Naive thymus-derived CD8-positive, alpha-beta T cell (primary cell): ENCODE results near the gene CALR. TPM values are rescaled to one million over a fixed set of nuclear protein-coding genes. Genes with fewer than 3 reads are reported as not detected.

Experiments
- ATAC-seq, 2 donors: fragments of 150-1000 bp; cut with Tn5 transposase in 1 of 2; sonication (Bioruptor Pico), chemical (Tn5 transposase) in 1 of 2; 1 replicate in 1 of 2; 2 replicates in 1 of 2; pipeline ENCODE4 v1.10.0; 2021; ENCODE audit warnings: mild to moderate bottlenecking in 2 of 2, moderate library complexity in 2 of 2
- POLR2A ChIA-PET: fragments of 350-600 bp; sonication (Branson Sonifier 250); formaldehyde crosslinking; loops from one replicate; lab custom pipeline; 2021; ENCODE audit warnings: antibody characterized with exemption; lab: Charles Lee
- DNase-seq, 10 donors: peaks; one replicate each; pipeline versions ENCODE4 v3.0.0 to v3.0.0-alpha.2; 2020 to 2022
- H3K27ac Mint-ChIP-seq, 10 donors: one replicate each; pipeline ENCODE4 v1.8.0; 2020 to 2022; ENCODE audit warnings: mild to moderate bottlenecking in 10 of 10, mixed read lengths in 10 of 10, moderate library complexity in 4 of 10, inconsistent platforms in 1 of 10
- H3K27me3 Mint-ChIP-seq, 5 donors: one replicate each; pipeline ENCODE4 v1.8.0; 2021 to 2022; ENCODE audit warnings: mixed read lengths in 5 of 5
- H3K36me3 Mint-ChIP-seq, 3 donors: one replicate each; pipeline ENCODE4 v1.8.0; 2020 to 2022; ENCODE audit warnings: mixed read lengths in 3 of 3, mild to moderate bottlenecking in 2 of 3, inconsistent platforms in 1 of 3
- H3K4me1 Mint-ChIP-seq, 4 donors: one replicate each; pipeline ENCODE4 v1.8.0; 2021 to 2022; ENCODE audit warnings: mixed read lengths in 4 of 4
- H3K4me3 Mint-ChIP-seq, 10 donors: one replicate each; pipeline ENCODE4 v1.8.0; 2020 to 2022; ENCODE audit warnings: mild to moderate bottlenecking in 10 of 10, mixed read lengths in 10 of 10, moderate library complexity in 6 of 10, inconsistent platforms in 1 of 10
- H3K9me3 Mint-ChIP-seq, 9 donors: one replicate each; pipeline ENCODE4 v1.8.0; 2020 to 2022; ENCODE audit warnings: mixed read lengths in 9 of 9, mild to moderate bottlenecking in 3 of 9, inconsistent platforms in 1 of 9, moderate library complexity in 1 of 9
- microRNA-seq: library from miRNA; unstranded; fragments of <30 nt; microRNA quantifications from one replicate; pipeline ENCODE4 v1.2.0, GENCODE V29; 2022; ENCODE audit warnings: borderline microRNAs expressed
- polyA plus RNA-seq, 3 donors: library from polyadenylated mRNA; unstranded; fragments of 300-500 nt; fragmentation: Illumina TruSeq; gene quantifications; one replicate each; pipeline ENCODE4 v1.2.3, GENCODE V29; 2021
- total RNA-seq, 8 experiments: library from RNA in 2 of 8; stranded (reverse) in 2 of 8; gene quantifications; one replicate each; pipeline ENCODE4 v1.2.3 and lab custom pipeline; 2021 to 2026

The CALR gene
- total and polyA plus RNA-seq, 5 experiments from 2014 or later = 135 to 463 (median 190) TPM

DNA sequence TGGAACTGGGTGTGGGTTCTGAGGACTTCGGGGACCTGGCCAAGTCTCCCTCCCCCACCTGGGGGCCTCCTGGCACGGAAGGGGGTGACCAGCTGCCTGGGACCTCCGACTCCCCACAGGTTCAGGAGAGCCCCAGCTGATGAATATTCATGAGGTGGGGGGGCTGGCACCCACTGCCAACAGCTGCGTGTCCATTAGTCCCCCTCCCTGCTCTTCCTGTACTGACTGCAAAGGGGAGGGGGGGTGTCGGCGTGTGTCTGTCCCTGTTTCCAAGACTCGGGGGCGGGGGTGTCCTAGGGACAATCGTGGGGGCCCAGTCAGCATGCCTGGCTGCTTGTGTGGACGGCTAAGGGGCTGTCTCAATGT, 46.3 kb downstream of the CALR start:
- Mint-ChIP-seq H3K27ac (peak overlapping the region in 2 of 10 donors; percentile 81 to 87), H3K4me3 (peak overlapping the region in 1 of 10 donors; percentile 38), H3K4me1 (peaks cover 0 to 10% (median 2%) of the 10 kb centered on the region in 4 donors), H3K27me3 (peaks cover 0 to 10% (median 8%) of the 10 kb centered on the region in 5 donors), H3K9me3 (no peaks in the 10 kb centered on the region), H3K36me3 (no peaks in the 10 kb centered on the region)
- no peak for DNase-seq
- POLR2A ChIA-PET = interaction anchor here (1.1 kb wide), 1 partner anchor 78 kb away, joined by 4 read pairs; no protein-coding TSS in a partner anchor
- no peak for ATAC-seq

GRCh38 chr19:12985049-12985776, 46.8 kb downstream of the CALR start:
- peak overlapping the region in 2 of 10 donors; percentile 40 to 41 for H3K4me3 Mint-ChIP-seq
- peak overlapping the region in 6 of 10 donors; percentile 34 to 87 (median 53) for H3K27ac Mint-ChIP-seq
- H3K4me1 Mint-ChIP-seq = peaks cover 0 to 10% (median 2%) of the 10 kb centered on the region in 4 donors
- DNase-seq (peak in 1 of 10 donors; percentile 43), ATAC-seq (peak in 1 of 2 donors; percentile 18)
- H3K36me3 Mint-ChIP-seq = no peaks in the 10 kb centered on the region
- H3K27me3 Mint-ChIP-seq = peaks cover 0 to 10% (median 6%) of the 10 kb centered on the region in 5 donors
- no peaks in the 10 kb centered on the region for H3K9me3 Mint-ChIP-seq
- POLR2A ChIA-PET = interaction anchor here (0.8 to 1.2 kb wide), 2 partner anchors 72 to 76 kb away, joined by 3 to 5 read pairs; no protein-coding TSS in a partner anchor

- peak overlapping the region in 1 of 10 donors; percentile 20 for H3K27ac Mint-ChIP-seq
- H3K4me3 Mint-ChIP-seq = no peak overlapping the region
- H3K27me3 Mint-ChIP-seq = peaks cover 0 to 10% (median 5%) of the 10 kb centered on the region in 5 donors
- DNase-seq = no peak
- H3K9me3 Mint-ChIP-seq = no peaks in the 10 kb centered on the region
- POLR2A ChIA-PET = no interaction called here
- H3K36me3 Mint-ChIP-seq = no peaks in the 10 kb centered on the region
- peaks cover 0 to 10% (median 3%) of the 10 kb centered on the region in 4 donors for H3K4me1 Mint-ChIP-seq
- no peak for ATAC-seq
Measured at GRCh38 chr19:12986726-12987125, 48.3 kb downstream of the CALR start.

DNA sequence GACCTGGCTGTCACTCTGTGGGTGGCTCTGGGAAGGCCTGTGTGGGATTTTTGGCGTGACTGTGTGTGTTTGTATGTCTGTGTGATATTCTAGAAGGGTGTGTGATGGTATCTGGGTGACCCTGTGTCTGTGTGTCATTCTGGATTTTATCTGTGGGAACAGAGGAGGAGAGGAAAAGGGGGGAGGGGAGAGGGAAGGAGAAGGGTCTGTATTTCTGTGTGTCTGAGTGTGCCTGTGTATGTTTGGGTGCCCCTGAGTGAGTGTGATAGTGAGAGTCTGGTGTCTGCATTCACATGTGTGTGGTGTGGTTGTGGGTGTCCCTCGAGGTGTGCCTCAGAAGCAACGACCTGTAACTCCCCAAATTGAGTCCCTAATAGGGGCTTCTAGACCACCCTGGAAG, 48.8 kb downstream of the CALR start:
- DNase-seq (no peak), ATAC-seq (no peak)
- POLR2A ChIA-PET = no interaction called here
- Mint-ChIP-seq H3K4me1 (peaks cover 0 to 10% (median 3%) of the 10 kb centered on the region in 4 donors), H3K9me3 (no peaks in the 10 kb centered on the region), H3K27me3 (peaks cover 0 to 10% (median 5%) of the 10 kb centered on the region in 5 donors), H3K36me3 (no peaks in the 10 kb centered on the region), H3K4me3 (no peak overlapping the region), H3K27ac (peak overlapping the region in 3 of 10 donors; percentile 20 to 76 (median 65))

- peak overlapping the region in 1 of 10 donors; percentile 19 for H3K27ac Mint-ChIP-seq
- H3K4me1 Mint-ChIP-seq = peaks cover 0 to 10% (median 3%) of the 10 kb centered on the region in 4 donors
- POLR2A ChIA-PET = no interaction called here
- no peak overlapping the region for H3K4me3 Mint-ChIP-seq
- peaks cover 0 to 10% (median 5%) of the 10 kb centered on the region in 5 donors for H3K27me3 Mint-ChIP-seq
- H3K36me3 Mint-ChIP-seq = no peaks in the 10 kb centered on the region
- no peak for DNase-seq
- ATAC-seq = no peak
- H3K9me3 Mint-ChIP-seq = no peaks in the 10 kb centered on the region
Measured at GRCh38 chr19:12987781-12988180, 49.4 kb downstream of the CALR start.

DNA sequence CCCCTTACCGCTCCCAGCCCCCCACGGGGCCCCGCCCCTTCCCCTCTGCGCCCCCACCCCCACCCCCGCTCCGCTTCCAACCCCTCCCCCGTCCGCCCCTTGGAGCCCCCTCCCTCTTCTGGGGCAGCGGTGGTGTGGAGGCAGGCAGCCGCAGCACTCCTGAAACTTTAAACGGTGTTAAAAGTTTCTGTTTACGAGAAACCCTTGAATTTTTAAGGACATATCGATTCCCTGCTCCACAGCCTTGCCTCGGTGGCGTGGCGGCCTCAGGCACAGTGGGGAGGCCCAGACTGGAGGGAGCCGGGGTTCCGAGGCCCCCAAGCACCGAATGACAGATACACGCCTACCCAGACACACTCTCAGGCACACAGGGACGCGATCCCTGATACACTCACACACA, 52.0 kb downstream of the CALR start:
- H3K4me1 Mint-ChIP-seq = peaks cover 8 to 12% (median 10%) of the 10 kb centered on the region in 4 donors
- H3K36me3 Mint-ChIP-seq = no peaks in the 10 kb centered on the region
- no peaks in the 10 kb centered on the region for H3K9me3 Mint-ChIP-seq
- ATAC-seq = no peak
- H3K27me3 Mint-ChIP-seq = peaks cover 0 to 11% (median 4%) of the 10 kb centered on the region in 5 donors
- no peak for DNase-seq
- POLR2A ChIA-PET = no interaction called here
- H3K4me3 Mint-ChIP-seq = no peak overlapping the region
- no peak overlapping the region for H3K27ac Mint-ChIP-seq

- peak overlapping the region in 1 of 10 donors; percentile 57 for H3K27ac Mint-ChIP-seq
- H3K27me3 Mint-ChIP-seq = peaks cover 0 to 11% (median 4%) of the 10 kb centered on the region in 5 donors
- H3K9me3 Mint-ChIP-seq = no peaks in the 10 kb centered on the region
- peak overlapping the region in 1 of 10 donors; percentile 2 for H3K4me3 Mint-ChIP-seq
- POLR2A ChIA-PET = no interaction called here
- no peak for ATAC-seq
- no peak for DNase-seq
- H3K4me1 Mint-ChIP-seq = peaks cover 7 to 11% (median 10%) of the 10 kb centered on the region in 4 donors
- H3K36me3 Mint-ChIP-seq = no peaks in the 10 kb centered on the region
Measured at GRCh38 chr19:12990853-12991252, 52.4 kb downstream of the CALR start.

- Mint-ChIP-seq H3K36me3 (no peaks in the 10 kb centered on the region), H3K9me3 (no peaks in the 10 kb centered on the region), H3K4me3 (no peak overlapping the region), H3K27me3 (peaks cover 0 to 11% (median 4%) of the 10 kb centered on the region in 5 donors), H3K4me1 (peaks cover 9 to 15% (median 12%) of the 10 kb centered on the region in 4 donors), H3K27ac (peak overlapping the region in 3 of 10 donors; percentile 3 to 63 (median 57))
- POLR2A ChIA-PET = no interaction called here
- ATAC-seq (no peak), DNase-seq (no peak)
Measured at GRCh38 chr19:12991296-12991695, 52.9 kb downstream of the CALR start.

- Mint-ChIP-seq H3K36me3 (no peaks in the 10 kb centered on the region), H3K27me3 (peaks cover 0 to 6% (median 0%) of the 10 kb centered on the region in 5 donors), H3K4me3 (no peak overlapping the region), H3K4me1 (peaks cover 13 to 15% (median 15%) of the 10 kb centered on the region in 4 donors), H3K9me3 (no peaks in the 10 kb centered on the region), H3K27ac (no peak overlapping the region)
- ATAC-seq (no peak), DNase-seq (no peak)
- POLR2A ChIA-PET = no interaction called here
Measured at GRCh38 chr19:12992729-12993128, 54.3 kb downstream of the CALR start.

- peaks cover 13 to 15% (median 15%) of the 10 kb centered on the region in 4 donors for H3K4me1 Mint-ChIP-seq
- peak overlapping the region in 7 of 10 donors; percentile 30 to 95 (median 79) for H3K4me3 Mint-ChIP-seq
- POLR2A ChIA-PET = interaction anchor here (0.5 to 0.7 kb wide), 3 partner anchors 28 to 169 kb away, joined by 3 to 4 read pairs (median 4); no protein-coding TSS in a partner anchor
- no peak for DNase-seq
- H3K27ac Mint-ChIP-seq = peak overlapping the region in 5 of 10 donors; percentile 51 to 79 (median 69)
- H3K36me3 Mint-ChIP-seq = no peaks in the 10 kb centered on the region
- H3K9me3 Mint-ChIP-seq = no peaks in the 10 kb centered on the region
- ATAC-seq = no peak
- H3K27me3 Mint-ChIP-seq = peaks cover 0 to 6% (median 0%) of the 10 kb centered on the region in 5 donors
Measured at GRCh38 chr19:12993562-12993961, 55.2 kb downstream of the CALR start.

Small RNA genes within 50 kb of the gene (microRNA-seq; reads per million reads assigned to microRNA genes)
- not detected for gene MIR5695
- not detected for gene MIR6515

Other genes with a start within 250 kb of the CALR start
- 1 to 10 TPM; 2.8 to 2.9 TPM for gene FBXW9, start 242.0 kb upstream of the CALR start, total RNA-seq
- gene FBXW9, start 242.0 kb upstream of the CALR start, polyA plus RNA-seq = 1 to 10 TPM; 4.3 to 5.7 (median 5.4) TPM
- gene TNPO2, start 214.7 kb upstream of the CALR start, total RNA-seq = 10 to 100 TPM; 80.5 to 81.7 TPM
- gene TNPO2, start 214.7 kb upstream of the CALR start, polyA plus RNA-seq = 1 to 10 TPM; 2.0 to 3.1 (median 2.6) TPM
- gene TRIR, start 203.9 kb upstream of the CALR start, total RNA-seq = 100 to 1,000 TPM; 197 to 220 TPM
- 100 to 1,000 TPM; 181 to 206 (median 205) TPM for gene TRIR, start 203.9 kb upstream of the CALR start, polyA plus RNA-seq
- gene GET3, start 201.1 kb upstream of the CALR start, total RNA-seq = 10 to 100 TPM; 26.7 to 30.9 TPM
- gene GET3, start 201.1 kb upstream of the CALR start, polyA plus RNA-seq = 10 to 100 TPM; 46.8 to 72.3 (median 55.7) TPM
- gene BEST2, start 186.8 kb upstream of the CALR start, total RNA-seq = not detected
- gene BEST2, start 186.8 kb upstream of the CALR start, polyA plus RNA-seq = not detected
- gene HOOK2, start 163.1 kb upstream of the CALR start, total RNA-seq = 10 to 100 TPM; 25.2 to 27.0 TPM
- gene HOOK2, start 163.1 kb upstream of the CALR start, polyA plus RNA-seq = 1 to 10 TPM; 3.0 to 4.3 (median 3.2) TPM
- 100 to 1,000 TPM in 1 of 2 experiments, 10 to 100 TPM in 1; 99.1 to 103 TPM for gene JUNB, start 147.1 kb upstream of the CALR start, total RNA-seq
- 1,000 to 10,000 TPM in 2 of 3 donors, 100 to 1,000 TPM in 1; 845 to 1,468 (median 1,203) TPM for gene JUNB, start 147.1 kb upstream of the CALR start, polyA plus RNA-seq
- gene PRDX2, start 136.8 kb upstream of the CALR start, total RNA-seq = 100 to 1,000 TPM; 108 to 112 TPM
- 100 to 1,000 TPM; 253 to 362 (median 333) TPM for gene PRDX2, start 136.8 kb upstream of the CALR start, polyA plus RNA-seq
- gene THSD8, start 136.5 kb upstream of the CALR start, total RNA-seq = 1 to 10 TPM in 1 of 2 experiments, not detected in 1; 1.1 TPM
- gene THSD8, start 136.5 kb upstream of the CALR start, polyA plus RNA-seq = 1 to 10 TPM in 2 of 3 donors, under 1 TPM in 1; 0.96 to 3.1 (median 1.0) TPM
- gene RNASEH2A, start 132.0 kb upstream of the CALR start, total RNA-seq = 10 to 100 TPM; 12.1 to 12.9 TPM
- 10 to 100 TPM; 16.3 to 22.6 (median 21.9) TPM for gene RNASEH2A, start 132.0 kb upstream of the CALR start, polyA plus RNA-seq
- gene RTBDN, start 104.0 kb upstream of the CALR start, total RNA-seq = not detected
- gene RTBDN, start 104.0 kb upstream of the CALR start, polyA plus RNA-seq = not detected
- 1 to 10 TPM in 1 of 2 experiments, under 1 TPM in 1; 0.26 to 1.3 TPM for gene MAST1, start 100.1 kb upstream of the CALR start, total RNA-seq
- 1 to 10 TPM in 1 of 3 donors, under 1 TPM in 2; 0.22 to 4.4 (median 0.97) TPM for gene MAST1, start 100.1 kb upstream of the CALR start, polyA plus RNA-seq
- 10 to 100 TPM; 26.2 to 27.3 TPM for gene DNASE2, start 57.2 kb upstream of the CALR start, total RNA-seq
- 10 to 100 TPM; 46.1 to 49.5 (median 46.2) TPM for gene DNASE2, start 57.2 kb upstream of the CALR start, polyA plus RNA-seq
- not detected for gene KLF1, start 51.4 kb upstream of the CALR start, total RNA-seq
- gene KLF1, start 51.4 kb upstream of the CALR start, polyA plus RNA-seq = under 1 TPM in 1 of 3 donors, not detected in 2; 0.45 TPM
- gene GCDH, start 47.4 kb upstream of the CALR start, total RNA-seq = 10 to 100 TPM; 68.5 to 69.8 TPM
- 10 to 100 TPM; 18.0 to 20.7 (median 19.8) TPM for gene GCDH, start 47.4 kb upstream of the CALR start, polyA plus RNA-seq
- gene SYCE2, start 19.3 kb upstream of the CALR start, total RNA-seq = 1 to 10 TPM in 1 of 2 experiments, not detected in 1; 1.8 TPM
- not detected for gene SYCE2, start 19.3 kb upstream of the CALR start, polyA plus RNA-seq
- 10 to 100 TPM; 54.6 to 60.5 TPM for gene FARSA, start 4.9 kb upstream of the CALR start, total RNA-seq
- gene FARSA, start 4.9 kb upstream of the CALR start, polyA plus RNA-seq = 10 to 100 TPM; 49.8 to 87.7 (median 63.6) TPM
- 100 to 1,000 TPM; 117 to 125 TPM for gene RAD23A, start 7.3 kb downstream of the CALR start, total RNA-seq
- 100 to 1,000 TPM in 2 of 3 donors, 10 to 100 TPM in 1; 78.0 to 114 (median 102) TPM for gene RAD23A, start 7.3 kb downstream of the CALR start, polyA plus RNA-seq
- 10 to 100 TPM; 17.3 to 17.8 TPM for gene GADD45GIP1, start 18.6 kb downstream of the CALR start, total RNA-seq
- 10 to 100 TPM; 59.4 to 65.1 (median 64.7) TPM for gene GADD45GIP1, start 18.6 kb downstream of the CALR start, polyA plus RNA-seq
- not detected for gene DAND5, start 31.0 kb downstream of the CALR start, total RNA-seq
- not detected for gene DAND5, start 31.0 kb downstream of the CALR start, polyA plus RNA-seq
- gene NFIX, start 56.9 kb downstream of the CALR start, total RNA-seq = 1 to 10 TPM; 4.9 to 8.6 TPM
- gene NFIX, start 56.9 kb downstream of the CALR start, polyA plus RNA-seq = 1 to 10 TPM in 1 of 3 donors, under 1 TPM in 1, not detected in 1; 0.68 to 1.5 TPM
- gene LYL1, start 164.2 kb downstream of the CALR start, total RNA-seq = 1 to 10 TPM; 6.6 to 7.9 TPM
- 1 to 10 TPM in 2 of 3 donors, under 1 TPM in 1; 0.37 to 2.6 (median 1.3) TPM for gene LYL1, start 164.2 kb downstream of the CALR start, polyA plus RNA-seq
- 100 to 1,000 TPM; 100 to 103 TPM for gene TRMT1, start 178.1 kb downstream of the CALR start, total RNA-seq
- 10 to 100 TPM; 26.1 to 35.1 (median 27.2) TPM for gene TRMT1, start 178.1 kb downstream of the CALR start, polyA plus RNA-seq
- 10 to 100 TPM; 24.5 to 25.7 TPM for gene NACC1, start 179.7 kb downstream of the CALR start, total RNA-seq
- 1 to 10 TPM; 1.4 to 3.4 (median 1.9) TPM for gene NACC1, start 179.7 kb downstream of the CALR start, polyA plus RNA-seq
- 10 to 100 TPM; 60.2 to 62.8 TPM for gene STX10, start 211.8 kb downstream of the CALR start, total RNA-seq
- gene STX10, start 211.8 kb downstream of the CALR start, polyA plus RNA-seq = 10 to 100 TPM; 36.1 to 56.2 (median 50.2) TPM
- gene IER2, start 211.8 kb downstream of the CALR start, total RNA-seq = 100 to 1,000 TPM; 105 to 112 TPM
- 100 to 1,000 TPM; 100 to 162 (median 107) TPM for gene IER2, start 211.8 kb downstream of the CALR start, polyA plus RNA-seq